H9 (cell line): Measurements from ENCODE around the gene CTSA. TPM values are rescaled to one million over a fixed set of nuclear protein-coding genes. Genes with fewer than 3 reads are reported as not detected.

ENCODE experiments used
- DNase-seq: peaks from one replicate; pipeline ENCODE4 v3.0.0-alpha.2; 2017
- H2AFZ ChIP-seq: one replicate; pipeline ENCODE4 v1.6.1; 2013; ENCODE audit warnings: mild to moderate bottlenecking, low read length, control low read depth, moderate library complexity
- H2AK5ac ChIP-seq: 2 replicates; pipeline ENCODE4 v1.6.1; 2013; ENCODE audit warnings: low read length, control low read depth, mixed read lengths; ENCODE audit not compliant: insufficient read length
- H2BK120ac ChIP-seq: one replicate; pipeline ENCODE4 v1.6.1; 2013; ENCODE audit warnings: low read depth, mild to moderate bottlenecking, low read length, control low read depth, inconsistent platforms; ENCODE audit not compliant: poor library complexity, severe bottlenecking
- H2BK12ac ChIP-seq: 2 replicates; pipeline ENCODE4 v1.6.1; 2013; ENCODE audit warnings: low read length, control low read depth, mixed read lengths, low read depth; ENCODE audit not compliant: insufficient read length
- H2BK15ac ChIP-seq: 2 replicates; pipeline ENCODE4 v1.6.1; 2013; ENCODE audit warnings: low read depth, low read length, control low read depth
- H2BK20ac ChIP-seq: one replicate; pipeline ENCODE4 v1.6.1; 2013; ENCODE audit warnings: low read depth, mild to moderate bottlenecking, low read length, control low read depth, inconsistent platforms; ENCODE audit not compliant: poor library complexity, severe bottlenecking
- H2BK5ac ChIP-seq: 2 replicates; pipeline ENCODE4 v1.6.1; 2013; ENCODE audit warnings: low read length, control low read depth, mixed read lengths; ENCODE audit not compliant: insufficient read length
- H3K14ac ChIP-seq: 2 replicates; pipeline ENCODE4 v1.6.1; 2013; ENCODE audit warnings: low read length, control low read depth; ENCODE audit not compliant: insufficient read depth
- H3K18ac ChIP-seq: 2 replicates; pipeline ENCODE4 v1.6.1; 2013; ENCODE audit warnings: low read depth, mild to moderate bottlenecking, mixed read lengths, low read length, control low read depth; ENCODE audit not compliant: insufficient read length
- H3K23ac ChIP-seq: 2 replicates; pipeline ENCODE4 v1.6.1; 2013; ENCODE audit warnings: low read length, control low read depth, mixed read lengths, low read depth; ENCODE audit not compliant: insufficient read length
- H3K23me2 ChIP-seq: 2 replicates; pipeline ENCODE4 v1.6.1; 2013; ENCODE audit warnings: low read depth, mild to moderate bottlenecking, mixed read lengths, low read length, control low read depth; ENCODE audit not compliant: insufficient read length, poor library complexity, severe bottlenecking
- H3K27ac ChIP-seq: 2 replicates; pipeline ENCODE4 v1.5.1; 2013; ENCODE audit warnings: low read length, control low read depth, mixed read lengths, low read depth; ENCODE audit not compliant: insufficient read length
- H3K27me3 ChIP-seq: 2 replicates; pipeline ENCODE4 v1.6.1; 2013; ENCODE audit warnings: low read length, control low read depth, inconsistent platforms; ENCODE audit not compliant: insufficient read depth
- H3K4ac ChIP-seq: 2 replicates; pipeline ENCODE4 v1.6.1; 2013; ENCODE audit warnings: low read depth, mild to moderate bottlenecking, control low read depth, inconsistent platforms, low read length, moderate library complexity
- H3K4me1 ChIP-seq: 2 replicates; pipeline ENCODE4 v1.6.1; 2013; ENCODE audit warnings: low read length, control low read depth, inconsistent platforms; ENCODE audit not compliant: insufficient read depth
- H3K4me2 ChIP-seq: 2 replicates; pipeline ENCODE4 v1.6.1; 2013; ENCODE audit warnings: low read length, control low read depth, mixed read lengths; ENCODE audit not compliant: insufficient read length, insufficient read depth
- H3K56ac ChIP-seq: 2 replicates; pipeline ENCODE4 v1.6.1; 2013; ENCODE audit warnings: low read depth, mild to moderate bottlenecking, mixed read lengths, low read length, control low read depth; ENCODE audit not compliant: insufficient read length
- H3K79me1 ChIP-seq: 2 replicates; pipeline ENCODE4 v1.6.1; 2013; ENCODE audit warnings: low read depth, mild to moderate bottlenecking, moderate library complexity, low read length, control low read depth, inconsistent platforms; ENCODE audit not compliant: insufficient read depth, poor library complexity, severe bottlenecking
- H3K79me2 ChIP-seq: 2 replicates; pipeline ENCODE4 v1.6.1; 2013; ENCODE audit warnings: low read length, control low read depth, inconsistent platforms; ENCODE audit not compliant: insufficient read depth
- H3K9ac ChIP-seq: 2 replicates; pipeline ENCODE4 v1.6.1; 2013; ENCODE audit warnings: low read length, control low read depth, mixed read lengths; ENCODE audit not compliant: insufficient read length; ENCODE audit errors: extremely low read depth
- H3K9me3 ChIP-seq: one replicate; pipeline ENCODE4 v1.6.1; 2013; ENCODE audit warnings: low read depth, low read length, inconsistent platforms; ENCODE audit not compliant: control insufficient read depth
- H3T11ph ChIP-seq: one replicate; pipeline ENCODE4 v1.6.1; 2013; ENCODE audit warnings: mild to moderate bottlenecking, low read length, control low read depth, inconsistent platforms
- H4K20me1 ChIP-seq: one replicate; pipeline ENCODE4 v1.6.1; 2013; ENCODE audit not compliant: control insufficient read depth, insufficient read length, insufficient read depth
- H4K5ac ChIP-seq: 2 replicates; pipeline ENCODE4 v1.6.1; 2013; ENCODE audit warnings: low read depth, mild to moderate bottlenecking, mixed read lengths, low read length, control low read depth; ENCODE audit not compliant: insufficient read length
- H4K8ac ChIP-seq: replicated peaks from 2 replicates; pipeline ENCODE4 v1.6.1; 2013; ENCODE audit warnings: low read length, control low read depth, mixed read lengths, low read depth; ENCODE audit not compliant: insufficient read length
- H4K91ac ChIP-seq: 2 replicates; pipeline ENCODE4 v1.6.1; 2013; ENCODE audit warnings: low read depth, mild to moderate bottlenecking, moderate library complexity, mixed read lengths, low read length, control low read depth; ENCODE audit not compliant: insufficient read length
- H3K27ac Mint-ChIP-seq, 3 experiments: 2 replicates in 2 of 3; 3 replicates in 1 of 3; pipeline ENCODE4 v1.8.0; 2020 to 2021; ENCODE audit warnings: mixed read lengths in 3 of 3, mild to moderate bottlenecking in 1 of 3, moderate library complexity in 1 of 3
- H3K27me3 Mint-ChIP-seq: 2 replicates; pipeline ENCODE4 v1.8.0; 2021; ENCODE audit warnings: low read depth, mild to moderate bottlenecking, moderate library complexity, mixed read lengths
- H3K36me3 Mint-ChIP-seq, 3 experiments: 2 replicates in 2 of 3; 3 replicates in 1 of 3; pipeline ENCODE4 v1.8.0; 2020 to 2021; ENCODE audit warnings: low read depth in 3 of 3, mixed read lengths in 3 of 3; ENCODE audit not compliant: insufficient read depth in 1 of 3
- H3K4me1 Mint-ChIP-seq, 2 experiments: 2 replicates each; pipeline ENCODE4 v1.8.0; 2020; ENCODE audit warnings: mixed read lengths in 2 of 2
- H3K4me3 Mint-ChIP-seq, 2 experiments: 2 replicates in 1 of 2; 3 replicates in 1 of 2; pipeline ENCODE4 v1.8.0; 2020 to 2021; ENCODE audit warnings: mild to moderate bottlenecking in 2 of 2, mixed read lengths in 2 of 2, moderate library complexity in 1 of 2
- H3K9me3 Mint-ChIP-seq, 2 experiments: 2 replicates in 1 of 2; 3 replicates in 1 of 2; pipeline ENCODE4 v1.8.0; 2020; ENCODE audit warnings: mild to moderate bottlenecking in 2 of 2, mixed read lengths in 2 of 2, moderate library complexity in 1 of 2
- WGBS: extraction: QIAGEN DNeasy Blood & Tissue Kit; methylation state at CpG from one replicate; pipeline ENCODE4 v1.1.7; 2013; ENCODE audit warnings: missing lambda C conversion rate, low lambda C conversion rate, mixed read lengths; ENCODE audit not compliant: insufficient read length; ENCODE audit errors: extremely low coverage; 5-methylcytosine and 5-hydroxymethylcytosine counted together
- total RNA-seq: library from RNA; stranded (reverse); gene quantifications from 2 replicates; pipeline ENCODE4 v1.2.1, GENCODE V29; 2021
- TF ChIP-seq, protein P1 (sequence below): fragments of 200-600 bp; sonication (generic); conservative IDR thresholded peaks from 3 replicates; pipeline ENCODE4 v1.8.0; 2021; ENCODE audit warnings: antibody characterized with exemption, mild to moderate bottlenecking

Gene CTSA
- total RNA-seq, 1 experiment from 2014 or later, result 64.4 TPM

DNA sequence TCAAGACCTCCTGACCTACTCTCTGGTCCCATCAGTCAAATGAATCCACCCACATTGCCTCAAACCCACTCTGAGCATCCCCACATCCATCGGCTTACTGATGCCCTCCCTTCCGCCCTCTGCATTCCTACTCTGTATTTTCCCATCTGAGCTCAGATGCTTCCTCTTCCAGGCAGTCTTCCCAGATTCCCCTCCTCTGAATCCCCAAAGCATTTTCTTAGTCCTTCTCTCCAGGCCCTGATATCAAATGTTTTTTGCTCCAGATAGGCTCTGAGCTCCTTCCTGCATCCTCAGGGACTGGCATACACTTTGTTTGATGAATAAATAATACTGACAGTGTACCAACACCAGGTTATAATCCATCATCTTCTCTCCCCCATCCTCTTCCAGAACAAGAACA, 16.9 kb downstream of the CTSA start:
- no peaks in the 10 kb centered on the region for H3K9me3 ChIP-seq
- DNase-seq, result no peak
- peaks cover 16% of the 10 kb centered on the region for H3K23me2 ChIP-seq
- H3T11ph ChIP-seq, result no peak overlapping the region
- no peaks in the 10 kb centered on the region for H3K27me3 ChIP-seq
- no peak overlapping the region for H3K18ac ChIP-seq
- H3K4me1 Mint-ChIP-seq, result peaks cover 13 to 22% of the 10 kb centered on the region in 2 experiments
- WGBS, result no CpG with 5 or more reads among the region's 2 CpGs
- no peak overlapping the region for H4K91ac ChIP-seq
- H3K36me3 Mint-ChIP-seq, result peaks cover 49 to 55% (median 50%) of the 10 kb centered on the region in 3 experiments; a peak in 6 of 7 replicates
- no peak overlapping the region for H3K23ac ChIP-seq
- no peak overlapping the region for H2BK15ac ChIP-seq
- no peak overlapping the region for H3K4ac ChIP-seq
- H4K8ac ChIP-seq, result no peak overlapping the region
- H2BK120ac ChIP-seq, result no peak overlapping the region
- H3K4me3 Mint-ChIP-seq, result 0 out of 5 replicates have a peak overlapping the region, but pooled peaks of 1 of the 2 experiments have one; percentile 15
- H3K14ac ChIP-seq, result no peak overlapping the region
- no peak overlapping the region for H2BK5ac ChIP-seq
- no peaks in the 10 kb centered on the region for H3K27me3 Mint-ChIP-seq
- no peaks in the 10 kb centered on the region for H3K9me3 Mint-ChIP-seq
- H2BK12ac ChIP-seq, result no peak overlapping the region
- no peak overlapping the region for H3K27ac ChIP-seq
- H3K4me2 ChIP-seq, result no peak overlapping the region
- H3K79me1 ChIP-seq, result no peaks in the 10 kb centered on the region
- no peak overlapping the region for H4K5ac ChIP-seq
- H2BK20ac ChIP-seq, result no peak overlapping the region
- no peak overlapping the region for H3K9ac ChIP-seq
- no peaks in the 10 kb centered on the region for H3K4me1 ChIP-seq
- H3K27ac Mint-ChIP-seq, result no peak overlapping the region
- H3K79me2 ChIP-seq, result no peaks in the 10 kb centered on the region
- H2AFZ ChIP-seq, result no peak overlapping the region
- no peak overlapping the region for H2AK5ac ChIP-seq
- no peak overlapping the region for H3K56ac ChIP-seq
- H4K20me1 ChIP-seq, result no peaks in the 10 kb centered on the region
- TF ChIP-seq, protein P1, sequence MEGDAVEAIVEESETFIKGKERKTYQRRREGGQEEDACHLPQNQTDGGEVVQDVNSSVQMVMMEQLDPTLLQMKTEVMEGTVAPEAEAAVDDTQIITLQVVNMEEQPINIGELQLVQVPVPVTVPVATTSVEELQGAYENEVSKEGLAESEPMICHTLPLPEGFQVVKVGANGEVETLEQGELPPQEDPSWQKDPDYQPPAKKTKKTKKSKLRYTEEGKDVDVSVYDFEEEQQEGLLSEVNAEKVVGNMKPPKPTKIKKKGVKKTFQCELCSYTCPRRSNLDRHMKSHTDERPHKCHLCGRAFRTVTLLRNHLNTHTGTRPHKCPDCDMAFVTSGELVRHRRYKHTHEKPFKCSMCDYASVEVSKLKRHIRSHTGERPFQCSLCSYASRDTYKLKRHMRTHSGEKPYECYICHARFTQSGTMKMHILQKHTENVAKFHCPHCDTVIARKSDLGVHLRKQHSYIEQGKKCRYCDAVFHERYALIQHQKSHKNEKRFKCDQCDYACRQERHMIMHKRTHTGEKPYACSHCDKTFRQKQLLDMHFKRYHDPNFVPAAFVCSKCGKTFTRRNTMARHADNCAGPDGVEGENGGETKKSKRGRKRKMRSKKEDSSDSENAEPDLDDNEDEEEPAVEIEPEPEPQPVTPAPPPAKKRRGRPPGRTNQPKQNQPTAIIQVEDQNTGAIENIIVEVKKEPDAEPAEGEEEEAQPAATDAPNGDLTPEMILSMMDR, result no peak
